ENCODE measurements around the gene DNAI2.
A peak's percentile ranks its signal among the peaks of the same experiment; 100 is the strongest.

Gene DNAI2

GRCh38 chr17:74357466-74357809 lies 83.4 kb downstream of the DNAI2 start:
- no peak for DNase-seq (ENCODE audit: extremely low read depth in 1 of 2, low read depth in 1 of 2)

- DNase-seq (ENCODE audit: extremely low read depth in 1 of 2, low read depth in 1 of 2) = no peak
Measured at GRCh38 chr17:74358697-74359096, 84.7 kb downstream of the DNAI2 start.

GRCh38 chr17:74359916-74360315 lies 85.9 kb downstream of the DNAI2 start:
- DNase-seq (ENCODE audit: extremely low read depth in 1 of 2, low read depth in 1 of 2) = no peak

- no peak for DNase-seq (ENCODE audit: extremely low read depth in 1 of 2, low read depth in 1 of 2)
Measured at GRCh38 chr17:74360899-74361229, 86.8 kb downstream of the DNAI2 start.

GRCh38 chr17:74361230-74362068 lies 87.4 kb downstream of the DNAI2 start, which contains the start of gene BTBD17:
Gene BTBD17 (minus strand): TSS chr17:74361868. CDS start chr17:74361819, 49 bp downstream.
- DNase-seq (ENCODE audit: extremely low read depth in 1 of 2, low read depth in 1 of 2) = peak in 1 of 2 donors; percentile 30

GRCh38 chr17:74362069-74362405 lies 88.0 kb downstream of the DNAI2 start:
- no peak for DNase-seq (ENCODE audit: extremely low read depth in 1 of 2, low read depth in 1 of 2)

- no peak for DNase-seq (ENCODE audit: extremely low read depth in 1 of 2, low read depth in 1 of 2)
Measured at GRCh38 chr17:74362810-74363498, 88.9 kb downstream of the DNAI2 start.
